ENCODE results near the gene COL13A1.

COL13A1 gene

GRCh38 chr10:69955211-69955805, 153.6 kb downstream of the COL13A1 start:
- no peak for DNase-seq

DNA sequence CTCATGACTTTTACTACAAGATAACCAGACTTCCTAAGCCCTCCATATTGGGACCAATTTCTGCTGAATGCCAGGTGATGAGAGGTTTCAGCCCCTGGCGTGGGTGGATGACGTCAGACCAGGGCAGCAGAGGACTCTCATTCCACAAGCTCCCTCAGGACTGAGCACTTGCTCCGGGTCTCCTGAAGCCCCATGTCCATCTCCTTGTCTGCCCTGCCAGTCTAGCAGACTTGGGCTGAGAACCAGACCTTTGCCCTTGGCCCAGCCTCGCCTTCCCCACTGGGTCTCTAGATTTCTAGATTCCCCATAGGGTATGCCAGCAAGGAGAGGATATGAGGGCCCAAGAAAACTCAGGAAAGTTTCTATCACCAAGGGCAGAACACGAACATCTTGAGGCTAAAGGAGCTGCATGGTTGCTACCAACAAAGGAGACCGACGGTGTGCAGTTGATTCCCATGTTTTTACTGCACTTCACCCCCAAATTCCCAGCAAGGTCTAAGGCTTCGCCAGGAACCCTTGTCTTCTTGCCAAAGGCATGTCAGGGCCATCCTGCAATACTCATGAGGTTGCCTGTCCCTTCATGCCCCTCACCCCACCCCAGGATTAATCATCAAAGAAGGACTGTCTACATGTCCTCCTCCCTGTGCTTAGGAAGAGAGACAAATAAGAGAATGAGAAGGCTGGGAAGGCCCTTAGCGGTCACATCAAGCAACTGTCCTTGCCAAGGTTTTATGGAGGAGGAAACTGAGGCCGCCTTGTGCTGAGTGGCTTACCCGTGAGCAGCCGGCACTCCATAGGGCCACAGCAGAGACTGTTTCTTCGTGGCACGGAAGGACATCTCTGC, 154.4 kb downstream of the COL13A1 start:
- DNase-seq: no peak

DNA sequence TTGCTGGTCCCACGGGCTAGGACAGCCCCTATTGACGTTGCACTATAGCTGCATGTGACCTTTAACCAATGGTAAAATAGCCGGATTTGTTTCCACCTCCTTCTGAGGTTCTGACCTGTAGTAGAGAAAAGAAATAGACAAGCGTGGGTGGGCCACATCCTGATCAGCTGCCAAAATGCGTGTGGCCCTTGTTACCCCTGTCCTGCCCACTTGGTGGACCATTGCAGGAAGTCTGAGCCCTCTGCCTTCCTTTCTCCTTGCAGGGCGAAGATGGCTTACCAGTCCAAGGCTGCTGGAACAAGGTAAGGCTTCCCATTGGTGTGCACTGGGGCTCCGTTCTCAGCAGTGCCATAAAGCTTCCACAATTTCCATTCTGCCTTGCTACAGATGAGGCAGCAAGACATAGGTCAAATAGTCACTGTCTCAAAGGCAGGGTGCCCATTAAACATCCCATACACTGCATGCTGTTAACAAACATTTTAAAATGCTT, 155.1 kb downstream of the COL13A1 start:
- DNase-seq: no peak

DNA sequence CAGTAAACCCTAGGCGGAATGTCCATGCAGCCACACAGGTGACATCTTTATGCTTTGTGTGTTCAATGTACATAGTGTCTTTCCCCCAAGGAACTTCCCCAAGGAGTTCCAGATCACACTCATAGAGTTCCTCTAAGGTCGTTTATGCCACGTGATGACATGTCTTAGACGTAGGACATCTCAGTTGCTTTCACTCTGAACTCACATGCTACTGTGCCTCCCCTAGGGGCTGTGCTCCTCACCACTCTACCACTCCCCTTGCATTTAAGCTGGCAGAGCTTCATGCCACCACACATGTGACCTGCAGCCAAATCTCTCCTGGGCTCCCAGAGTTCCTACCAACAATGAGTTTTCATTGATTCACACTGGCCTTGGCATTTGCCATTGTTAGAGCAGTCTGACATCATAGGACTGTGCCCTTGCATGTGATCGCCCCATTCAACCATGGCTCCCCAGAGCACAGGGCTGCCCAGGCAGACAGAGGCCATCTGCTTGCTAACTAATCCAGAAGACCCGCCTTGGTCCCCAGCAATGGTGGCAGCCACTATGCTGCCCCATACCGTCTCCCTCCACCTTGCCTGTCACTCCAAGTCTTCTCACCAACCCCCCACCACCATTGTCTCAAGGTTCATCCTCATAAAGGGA, 155.7 kb downstream of the COL13A1 start:
- DNase-seq: no peak

DNA sequence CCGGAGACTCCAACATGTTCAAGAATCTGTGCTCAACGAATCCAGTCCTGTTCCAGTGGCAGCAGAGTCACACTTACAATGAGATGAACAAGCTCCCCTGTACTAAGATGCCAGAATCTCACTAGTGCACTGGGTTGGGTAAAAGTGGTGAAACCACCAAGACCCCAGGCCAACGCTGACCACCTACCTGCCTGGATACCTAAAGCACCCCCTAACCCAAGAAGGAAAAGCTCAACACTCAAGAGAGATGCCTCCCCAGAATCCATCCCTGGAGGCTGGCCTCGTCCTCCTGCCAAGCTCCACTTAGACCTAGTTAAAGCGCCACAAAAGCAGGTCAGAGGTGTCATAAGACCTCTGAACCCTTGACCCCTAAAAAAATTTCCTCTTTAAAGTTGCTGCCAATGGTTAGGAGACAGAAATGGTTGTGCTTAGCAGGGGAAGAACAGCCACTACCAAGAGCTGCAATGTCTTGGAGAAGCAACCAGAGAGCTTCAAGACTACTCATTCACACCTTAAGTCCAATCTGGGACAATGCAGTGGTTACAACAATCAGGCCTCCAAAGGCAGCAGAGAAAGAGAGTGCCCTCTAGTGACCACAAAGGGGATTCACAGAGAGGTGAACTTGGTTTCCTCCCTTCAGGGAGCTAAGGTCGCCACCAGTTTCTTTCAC, 156.3 kb downstream of the COL13A1 start:
- peak; percentile 38 for DNase-seq

GRCh38 chr10:69958556-69958902, 156.8 kb downstream of the COL13A1 start:
- DNase-seq: no peak

GRCh38 chr10:69959911-69960310, 158.2 kb downstream of the COL13A1 start:
- no peak for DNase-seq

GRCh38 chr10:69960606-69960987, 158.9 kb downstream of the COL13A1 start:
- DNase-seq: no peak

DNA sequence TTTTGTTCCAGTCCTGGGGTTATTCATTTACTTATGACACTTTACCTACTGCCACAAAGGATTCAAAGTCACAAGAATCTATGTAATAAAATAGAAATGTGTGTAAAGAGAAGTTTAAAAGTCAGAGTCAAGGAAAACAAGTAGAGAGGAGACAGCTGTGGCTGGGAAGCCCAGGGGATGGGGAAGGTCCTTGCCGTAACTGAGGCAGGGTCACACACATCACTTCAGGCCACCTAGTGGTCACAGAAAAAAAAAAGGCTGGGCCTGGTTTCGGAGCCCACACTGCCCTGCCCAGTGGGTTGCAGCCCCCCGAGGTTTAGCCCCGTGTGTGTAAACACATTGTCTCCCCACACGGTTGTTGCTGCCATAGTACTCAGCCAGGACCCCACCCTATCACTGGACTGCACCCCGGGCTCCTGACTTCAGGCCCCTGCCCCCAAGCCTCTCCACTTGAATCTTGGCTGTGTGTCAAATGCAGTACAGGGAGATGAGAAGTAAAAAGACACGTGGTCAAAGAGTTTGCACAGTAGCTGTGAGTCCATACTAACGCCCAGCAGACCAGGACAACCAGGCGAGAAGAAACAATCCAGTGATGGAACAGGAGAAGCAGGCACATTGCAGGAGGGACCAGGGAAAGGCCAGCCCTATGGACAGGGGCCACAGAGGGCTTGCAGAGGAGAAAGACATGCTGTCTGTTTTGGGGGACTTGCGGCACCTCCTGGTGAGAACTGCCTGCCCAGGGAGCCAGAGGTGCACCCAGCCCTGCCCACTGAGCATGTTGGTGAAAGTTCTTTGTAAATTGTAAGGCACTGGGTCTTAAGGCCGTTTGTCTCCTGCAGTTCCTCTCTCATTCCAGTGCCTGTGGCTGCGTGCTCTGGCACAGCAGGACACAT, 159.5 kb downstream of the COL13A1 start:
- DNase-seq: no peak

DNA sequence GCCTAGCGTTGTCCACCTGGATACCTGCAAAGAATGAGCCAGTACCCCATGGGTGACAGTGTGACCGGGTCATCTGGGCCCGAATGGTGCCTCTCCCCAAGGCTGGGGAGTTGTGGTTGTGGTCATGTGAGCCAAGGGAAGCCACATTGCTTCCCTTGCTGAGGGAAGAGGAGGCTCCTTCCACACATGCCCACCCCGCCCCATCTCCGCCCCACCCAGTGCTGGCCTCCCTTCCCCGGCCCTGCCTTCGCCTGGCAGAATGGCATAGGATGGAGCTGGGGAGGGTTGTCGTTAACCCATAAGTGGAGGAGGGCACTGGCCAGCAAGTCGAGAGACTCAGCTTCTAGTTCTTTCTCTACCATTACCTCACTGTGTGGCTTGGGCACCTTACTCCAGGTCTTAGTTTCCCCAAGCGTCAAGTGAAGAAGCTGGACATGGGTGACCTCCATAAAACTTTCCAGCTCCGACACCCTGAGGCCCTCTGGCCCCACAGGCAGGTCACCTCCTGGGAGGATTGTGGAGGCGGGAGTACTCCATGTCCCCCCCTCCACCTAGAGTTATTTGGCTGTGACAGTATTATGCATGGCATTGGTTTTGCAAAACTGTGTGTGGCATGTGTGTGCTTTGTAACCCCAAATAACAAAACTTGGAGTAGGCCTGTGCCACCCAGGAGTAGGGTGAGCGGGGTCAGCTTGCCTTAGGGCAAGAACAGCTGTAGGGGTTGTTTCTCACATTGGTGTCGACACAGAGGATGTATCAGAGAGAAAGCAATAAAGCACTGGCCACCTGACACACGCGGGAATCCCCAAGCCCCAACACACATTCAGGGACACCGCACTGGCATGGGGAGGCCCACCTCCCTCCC, 160.4 kb downstream of the COL13A1 start:
- no peak for DNase-seq

DNA sequence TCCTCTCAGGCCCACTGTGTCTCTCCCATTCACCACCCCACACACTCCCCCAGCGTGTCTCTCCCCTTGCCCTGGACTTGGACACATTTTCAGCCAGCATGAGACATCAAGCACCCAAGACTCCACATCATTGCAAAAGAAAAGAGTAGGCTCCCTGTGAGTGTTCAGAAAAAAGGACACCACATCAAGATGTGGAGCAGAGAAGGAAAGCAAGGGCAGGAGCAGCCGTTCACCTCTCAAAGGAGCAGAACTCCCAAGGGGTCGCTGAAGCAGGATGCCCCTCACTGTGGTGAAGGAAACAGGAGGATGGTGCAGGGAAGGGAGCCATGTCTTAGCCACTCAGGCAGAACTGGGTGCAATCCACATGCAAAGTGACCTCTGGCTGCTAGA, 161.0 kb downstream of the COL13A1 start:
- DNase-seq: no peak

- DNase-seq: no peak
Measured at GRCh38 chr10:69963178-69963834, 161.6 kb downstream of the COL13A1 start.

DNA sequence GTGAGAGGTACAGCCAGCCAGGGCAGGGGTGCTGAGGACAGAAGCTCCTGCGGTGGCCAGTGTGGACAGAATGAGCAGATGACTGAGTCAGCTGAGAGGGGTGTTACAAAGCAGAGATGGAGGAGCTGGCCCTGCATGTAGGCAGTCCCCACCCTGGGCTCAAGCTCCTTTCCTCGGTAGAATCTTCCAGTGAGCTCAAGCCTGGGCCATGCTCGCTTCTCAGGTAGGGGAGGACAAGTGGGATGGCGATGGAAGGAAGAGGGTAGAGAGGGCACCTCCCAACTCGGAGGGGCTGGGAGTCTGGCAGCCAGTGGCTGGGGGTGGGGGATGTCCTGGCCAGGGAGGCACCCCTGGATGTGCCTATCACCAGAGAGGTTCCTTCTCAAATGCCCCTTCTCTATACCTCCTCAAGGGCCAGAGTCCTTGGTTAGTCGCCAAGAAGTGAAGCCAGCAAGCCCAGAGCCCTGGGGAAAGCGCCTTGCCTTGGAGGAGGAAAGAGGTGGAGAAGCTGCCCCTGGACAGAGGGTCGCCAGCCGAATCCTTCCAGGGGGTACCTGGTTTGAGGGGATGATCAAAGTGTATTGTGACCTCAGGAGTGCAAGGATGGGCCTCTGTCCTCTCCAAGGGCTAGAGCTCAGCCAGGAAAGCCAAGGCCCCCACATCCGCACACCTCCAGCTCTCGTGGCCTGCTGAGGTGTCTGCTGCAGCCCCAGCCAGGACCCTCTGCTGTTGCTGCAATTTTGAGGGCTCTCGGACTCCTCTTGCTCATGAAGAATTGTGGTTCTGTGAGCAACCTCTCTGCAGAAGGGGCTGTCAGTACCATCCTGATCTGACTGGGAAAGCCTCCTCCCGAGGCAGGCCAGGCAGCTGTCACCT, 162.4 kb downstream of the COL13A1 start:
- DNase-seq: no peak

- DNase-seq: no peak
Measured at GRCh38 chr10:69965086-69965485, 163.4 kb downstream of the COL13A1 start.

DNA sequence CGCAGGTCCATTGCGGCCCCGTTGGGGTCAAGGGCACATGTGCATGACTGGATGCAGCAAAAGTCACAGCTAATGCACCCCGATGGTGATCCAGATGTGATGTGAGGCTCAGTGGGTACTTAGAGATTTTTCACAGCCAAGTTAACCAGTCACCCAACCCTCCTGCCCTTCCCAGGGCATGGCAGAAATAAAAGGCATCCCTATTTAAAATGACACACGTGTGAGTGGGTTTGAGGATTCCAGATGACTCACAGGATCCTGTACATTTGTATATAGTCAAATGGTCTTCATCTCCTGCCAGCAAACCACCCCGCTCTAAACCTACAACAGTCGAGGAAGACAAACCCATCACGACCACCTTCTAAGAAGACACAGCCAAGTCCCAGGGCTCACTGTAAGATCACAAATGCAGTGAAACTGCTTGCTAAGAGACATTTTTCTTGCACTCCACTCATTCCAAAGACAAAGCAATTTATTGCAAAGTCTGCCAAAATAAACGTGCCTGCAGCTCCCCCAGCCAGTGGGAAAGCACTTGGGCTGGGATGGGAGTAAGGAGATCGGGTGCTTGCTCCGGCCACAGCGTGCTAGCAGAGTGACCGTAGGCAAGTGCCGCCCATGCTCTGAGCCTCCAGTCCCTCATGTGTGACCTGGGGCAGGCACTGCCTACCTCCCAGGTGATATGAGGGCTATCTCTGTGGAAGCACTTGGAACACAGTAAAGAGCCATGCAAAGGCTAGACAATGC, 164.4 kb downstream of the COL13A1 start:
- DNase-seq: no peak

- no peak for DNase-seq
Measured at GRCh38 chr10:69968830-69969229, 167.1 kb downstream of the COL13A1 start.

DNA sequence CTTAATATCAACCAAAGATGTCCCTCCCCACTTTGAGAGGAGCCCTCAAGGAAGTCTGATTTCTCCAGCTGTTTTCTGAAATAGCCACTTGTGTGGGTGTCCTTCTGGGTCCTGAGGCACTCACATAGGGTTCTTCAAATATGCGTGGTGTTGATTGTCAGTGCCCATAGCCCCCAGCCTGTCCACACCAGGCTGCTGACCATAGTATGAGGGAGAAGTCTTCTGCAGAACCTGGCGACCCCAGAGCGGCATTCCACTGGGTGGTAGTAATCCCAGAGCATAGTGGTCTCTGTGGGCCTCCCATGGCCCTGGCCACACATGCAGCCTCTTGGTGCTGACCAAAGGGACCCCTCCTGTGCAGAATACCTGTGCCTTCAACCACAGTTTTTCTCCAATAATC, 168.3 kb downstream of the COL13A1 start:
- no peak for DNase-seq

GRCh38 chr10:69972981-69973397, 171.3 kb downstream of the COL13A1 start:
- no peak for DNase-seq

GRCh38 chr10:69973678-69974077, 172.0 kb downstream of the COL13A1 start:
- DNase-seq: no peak

Measured in retina (tissue), 1 donor.